GM12873 (cell line): ENCODE data around the gene APPBP2.

Experiments
- CTCF ChIP-seq: IDR thresholded peaks from 2 replicates; pipeline ENCODE4 v1.5.1; 2012; ENCODE audit warnings: low read depth, mild to moderate bottlenecking, moderate library complexity, low read length, control low read depth; ENCODE audit not compliant: insufficient read depth; ENCODE audit errors: missing control alignments

Gene APPBP2

GRCh38 chr17:60559659-60559994 is 33.6 kb upstream of the APPBP2 start:
- TF ChIP-seq CTCF: no peak

GRCh38 chr17:60557805-60558204 is 31.8 kb upstream of the APPBP2 start:
- TF ChIP-seq CTCF: no peak

- no peak for TF ChIP-seq CTCF
Observed at GRCh38 chr17:60555786-60556185, 29.7 kb upstream of the APPBP2 start.

- no peak for TF ChIP-seq CTCF
Observed at GRCh38 chr17:60554377-60554788, 28.3 kb upstream of the APPBP2 start.

GRCh38 chr17:60548990-60549389 is 22.9 kb upstream of the APPBP2 start:
- no peak for TF ChIP-seq CTCF

GRCh38 chr17:60545465-60546191 is 19.6 kb upstream of the APPBP2 start:
- TF ChIP-seq CTCF: no peak

GRCh38 chr17:60542071-60542470 is 16.0 kb upstream of the APPBP2 start:
- no peak for TF ChIP-seq CTCF
